Measurements from ENCODE around the gene MOCS2.

DNA sequence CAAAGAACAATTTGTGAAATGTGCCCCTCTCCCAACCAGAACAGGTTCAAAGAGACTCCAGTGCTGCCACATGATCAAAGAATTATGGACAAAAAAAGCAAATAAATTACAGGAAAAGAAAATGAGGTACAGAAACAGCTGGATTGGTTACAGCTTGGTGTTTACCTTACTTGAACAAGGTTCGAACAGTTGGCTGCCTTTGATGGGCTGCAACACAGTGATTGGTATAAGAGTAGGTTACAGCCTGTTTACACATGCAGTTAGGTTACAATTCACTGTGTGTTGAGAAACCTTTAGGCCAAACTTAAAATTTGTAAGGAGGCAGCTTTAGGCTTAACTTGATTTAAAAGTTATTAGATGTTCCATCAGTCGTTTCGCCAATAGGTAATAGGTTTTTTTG is 3.4 kb upstream of the MOCS2 start:
- TF ChIP-seq POLR2A (IDR thresholded peaks at IDR 0.05): no peak
- no peak for TF ChIP-seq POLR2AphosphoS5 (IDR thresholded peaks at IDR 0.05)

Data from sigmoid colon (tissue), 4 donors.